ENCODE results near the gene DDX1. TPM values are rescaled to one million over a fixed set of nuclear protein-coding genes. Genes with fewer than 3 reads are reported as not detected.
A peak's percentile ranks its signal among the peaks of the same experiment; 100 is the strongest.

Gene DDX1
- total RNA-seq, 2 donors from 2014 or later, result 39.0 to 50.7 TPM

- WGBS, result 50% methylated on average over 31 of the region's 31 CpGs
- no peak for DNase-seq (ENCODE audit: low spot score)
- no peaks in the 10 kb centered on the region for H3K27me3 ChIP-seq (replicated peaks; ENCODE audit: insufficient read depth)
- no peaks in the 10 kb centered on the region for H3K4me1 ChIP-seq (replicated peaks)
- intact Hi-C loops (cut with DNase I), result no loop called here
- H3K9me3 ChIP-seq, result no peaks in the 10 kb centered on the region
- TF ChIP-seq POLR2A (IDR thresholded peaks at IDR 0.05), result no peak
- TF ChIP-seq, protein P1, sequence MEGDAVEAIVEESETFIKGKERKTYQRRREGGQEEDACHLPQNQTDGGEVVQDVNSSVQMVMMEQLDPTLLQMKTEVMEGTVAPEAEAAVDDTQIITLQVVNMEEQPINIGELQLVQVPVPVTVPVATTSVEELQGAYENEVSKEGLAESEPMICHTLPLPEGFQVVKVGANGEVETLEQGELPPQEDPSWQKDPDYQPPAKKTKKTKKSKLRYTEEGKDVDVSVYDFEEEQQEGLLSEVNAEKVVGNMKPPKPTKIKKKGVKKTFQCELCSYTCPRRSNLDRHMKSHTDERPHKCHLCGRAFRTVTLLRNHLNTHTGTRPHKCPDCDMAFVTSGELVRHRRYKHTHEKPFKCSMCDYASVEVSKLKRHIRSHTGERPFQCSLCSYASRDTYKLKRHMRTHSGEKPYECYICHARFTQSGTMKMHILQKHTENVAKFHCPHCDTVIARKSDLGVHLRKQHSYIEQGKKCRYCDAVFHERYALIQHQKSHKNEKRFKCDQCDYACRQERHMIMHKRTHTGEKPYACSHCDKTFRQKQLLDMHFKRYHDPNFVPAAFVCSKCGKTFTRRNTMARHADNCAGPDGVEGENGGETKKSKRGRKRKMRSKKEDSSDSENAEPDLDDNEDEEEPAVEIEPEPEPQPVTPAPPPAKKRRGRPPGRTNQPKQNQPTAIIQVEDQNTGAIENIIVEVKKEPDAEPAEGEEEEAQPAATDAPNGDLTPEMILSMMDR (IDR thresholded peaks at IDR 0.05), result no peak
- no peak for TF ChIP-seq POLR2AphosphoS5 (IDR thresholded peaks at IDR 0.05)
- H3K4me3 ChIP-seq, result no peak overlapping the region
- no peak overlapping the region for H3K27ac ChIP-seq
- no peaks in the 10 kb centered on the region for H3K36me3 ChIP-seq
These were observed 72.8 kb downstream of the DDX1 start for GRCh38 chr2:15664273-15665066.

DNA sequence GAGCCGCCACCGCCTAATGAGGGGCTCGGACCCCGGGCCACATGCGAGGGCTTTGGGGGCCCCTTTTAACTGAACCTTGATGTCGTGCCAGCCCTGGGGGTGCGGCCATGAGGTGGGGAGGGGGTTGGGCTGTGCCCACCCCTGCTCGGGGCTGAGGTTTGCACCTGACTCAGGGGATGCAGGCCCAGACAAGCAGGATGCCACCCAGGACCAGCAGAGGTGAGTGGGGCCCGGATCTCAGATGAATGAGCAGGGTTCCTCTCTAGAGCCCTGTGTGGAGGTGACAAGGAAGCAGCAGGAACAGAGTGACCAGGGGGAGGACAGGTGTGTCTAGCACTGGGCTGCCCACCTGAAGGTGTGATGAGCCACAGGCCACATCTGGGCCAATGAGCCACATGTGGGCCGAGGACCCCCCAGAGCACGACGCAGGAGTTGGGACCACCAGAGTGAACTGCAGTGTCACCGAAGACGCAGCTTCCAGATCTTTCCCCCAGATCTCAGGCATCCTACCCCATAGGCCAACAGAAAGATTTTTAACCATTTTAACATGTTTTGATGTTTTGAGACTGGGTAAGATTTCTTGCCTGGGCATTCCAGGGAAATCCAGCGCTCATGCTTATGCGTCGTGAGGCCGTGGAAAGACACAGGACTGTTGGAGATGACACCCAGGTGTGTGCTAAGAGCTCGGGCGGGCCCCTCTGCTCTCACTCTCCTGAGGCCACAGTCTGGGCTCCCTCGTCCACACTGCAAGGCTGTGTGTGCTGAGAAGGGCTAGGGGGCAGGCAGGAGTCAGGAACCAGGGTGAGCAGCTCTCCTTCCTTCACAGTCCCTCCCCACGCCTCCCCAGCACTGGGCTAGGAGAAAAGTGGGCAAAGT, 73.6 kb downstream of the DDX1 start:
- Histone ChIP-seq H3K4me1 (replicated peaks) (no peaks in the 10 kb centered on the region), H3K27me3 (replicated peaks; ENCODE audit: insufficient read depth) (no peaks in the 10 kb centered on the region), H3K27ac (no peak overlapping the region), H3K9me3 (no peaks in the 10 kb centered on the region), H3K4me3 (no peak overlapping the region), H3K36me3 (no peaks in the 10 kb centered on the region)
- intact Hi-C loops (cut with DNase I), result no loop called here
- TF ChIP-seq, protein P1 (IDR thresholded peaks at IDR 0.05), result no peak
- TF ChIP-seq POLR2A (IDR thresholded peaks at IDR 0.05), result no peak
- no peak for TF ChIP-seq POLR2AphosphoS5 (IDR thresholded peaks at IDR 0.05)
- 81% methylated on average over 22 of the region's 22 CpGs for WGBS
- no peak for DNase-seq (ENCODE audit: low spot score)

DNA sequence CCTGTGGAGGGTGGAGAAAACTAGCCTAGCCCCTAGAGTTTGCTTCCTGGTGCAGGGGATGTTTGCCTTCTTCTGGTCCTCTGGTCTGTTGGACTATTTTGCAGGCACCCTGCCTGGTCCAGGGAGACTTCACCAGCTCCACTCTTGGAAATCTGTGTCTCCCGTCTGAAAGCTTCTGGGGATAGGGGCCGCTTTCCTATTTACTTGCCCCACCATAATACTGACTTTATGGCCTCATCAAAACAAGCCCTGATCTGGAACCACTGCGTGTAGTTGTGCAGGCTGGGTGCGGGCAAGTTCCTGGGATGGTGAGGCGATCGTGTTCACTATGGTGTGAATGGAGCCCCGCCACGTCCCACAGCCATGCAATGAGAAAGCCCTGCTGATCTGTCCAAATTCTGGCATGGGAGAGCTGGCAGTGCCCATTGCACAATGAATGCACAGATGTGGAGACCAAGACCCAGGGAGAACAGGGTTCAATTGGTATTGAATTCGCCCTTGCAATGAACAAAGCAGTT, 74.3 kb downstream of the DDX1 start:
- Histone ChIP-seq H3K4me1 (replicated peaks) (no peaks in the 10 kb centered on the region), H3K27me3 (replicated peaks; ENCODE audit: insufficient read depth) (no peaks in the 10 kb centered on the region), H3K9me3 (no peaks in the 10 kb centered on the region), H3K4me3 (no peak overlapping the region), H3K27ac (no peak overlapping the region), H3K36me3 (no peaks in the 10 kb centered on the region)
- intact Hi-C loops (cut with DNase I), result no loop called here
- WGBS, result 95% methylated on average over 9 of the region's 9 CpGs
- DNase-seq (ENCODE audit: low spot score), result no peak
- TF ChIP-seq POLR2AphosphoS5 (IDR thresholded peaks at IDR 0.05), result no peak
- no peak for TF ChIP-seq POLR2A (IDR thresholded peaks at IDR 0.05)
- TF ChIP-seq, protein P1 (IDR thresholded peaks at IDR 0.05), result no peak

DNA sequence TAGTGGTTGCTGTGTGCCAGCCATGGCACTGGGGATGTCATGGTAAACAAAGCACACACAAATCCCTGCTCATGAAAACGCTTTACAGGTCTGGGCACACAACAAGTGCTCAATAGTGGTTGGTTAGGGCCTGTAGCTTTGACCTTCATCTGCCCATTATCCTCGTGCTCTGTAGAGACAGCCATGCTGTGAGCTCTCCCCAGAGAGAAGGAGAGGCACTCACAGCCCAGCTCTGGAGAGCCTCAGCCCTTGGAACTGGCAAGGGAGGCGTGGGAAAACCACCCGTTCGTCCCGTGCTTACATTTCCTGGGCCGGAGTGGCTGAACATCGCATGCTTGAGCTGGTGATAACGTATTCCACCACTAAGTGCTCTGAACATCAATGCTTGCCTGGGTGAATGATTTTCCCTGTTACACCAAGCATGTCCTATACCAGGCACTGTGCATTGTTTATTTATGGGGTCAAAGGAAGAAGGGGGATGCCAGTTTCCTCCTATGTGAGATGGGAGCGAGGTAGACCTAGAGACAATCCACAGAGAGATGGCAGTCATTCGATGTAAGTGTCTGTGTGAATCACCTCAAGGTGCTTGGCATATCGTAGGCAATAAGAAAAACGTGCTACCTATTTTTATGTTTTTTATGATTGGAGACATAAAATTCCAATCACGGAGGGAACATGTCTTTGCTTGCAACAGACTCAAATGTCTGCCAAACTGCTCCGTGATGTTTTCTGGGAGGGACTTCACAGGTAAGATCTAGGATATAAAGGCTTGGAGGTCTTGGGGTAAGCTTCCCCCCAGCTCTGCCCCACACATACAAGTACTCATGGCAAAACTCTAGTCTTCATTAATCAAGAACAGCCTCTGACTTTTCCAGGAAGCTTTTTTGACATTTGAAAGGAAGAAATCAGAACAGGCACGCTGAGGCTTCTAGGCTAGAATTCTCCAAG, 75.5 kb downstream of the DDX1 start:
- WGBS, result 40% methylated on average over 16 of the region's 16 CpGs
- peak; percentile 30 for DNase-seq (ENCODE audit: low spot score)

More for the DNA sequence above, 75.5 kb downstream of the DDX1 start:
- no peaks in the 10 kb centered on the region for H3K9me3 ChIP-seq
- H3K27ac ChIP-seq, result peak overlapping the region in 1 of 2 donors; percentile 31
- peak; percentile 54 for TF ChIP-seq POLR2AphosphoS5 (IDR thresholded peaks at IDR 0.05)
- TF ChIP-seq, protein P1 (IDR thresholded peaks at IDR 0.05), result no peak
- H3K36me3 ChIP-seq, result no peaks in the 10 kb centered on the region
- no peaks in the 10 kb centered on the region for H3K4me1 ChIP-seq (replicated peaks)
- H3K27me3 ChIP-seq (replicated peaks; ENCODE audit: insufficient read depth), result no peaks in the 10 kb centered on the region
- no peak overlapping the region for H3K4me3 ChIP-seq
- intact Hi-C loops (cut with DNase I), result no loop called here
